ENCODE data around the gene NHP2.

Gene NHP2

GRCh38 chr5:178114325-178115135, 39.2 kb downstream of the NHP2 start:
- DNase-seq (ENCODE audit: low spot score), result no peak

GRCh38 chr5:178113841-178114324, 39.8 kb downstream of the NHP2 start:
- DNase-seq (ENCODE audit: low spot score), result no peak

GRCh38 chr5:178113141-178113787, 40.4 kb downstream of the NHP2 start, which contains the start of gene N4BP3:
Gene N4BP3 (plus strand): TSS chr5:178113532. CDS start chr5:178119584, 6,052 bp downstream.
- DNase-seq (ENCODE audit: low spot score), result peak; percentile 82

GRCh38 chr5:178112545-178112944, 41.1 kb downstream of the NHP2 start:
- no peak for DNase-seq (ENCODE audit: low spot score)

GRCh38 chr5:178111925-178112324, 41.8 kb downstream of the NHP2 start:
- DNase-seq (ENCODE audit: low spot score), result peak; percentile 61

GRCh38 chr5:178110511-178110910, 43.2 kb downstream of the NHP2 start:
- no peak for DNase-seq (ENCODE audit: low spot score)

- DNase-seq (ENCODE audit: low spot score), result no peak
Measured at GRCh38 chr5:178108966-178109365, 44.7 kb downstream of the NHP2 start.

GRCh38 chr5:178108446-178108845, 45.2 kb downstream of the NHP2 start:
- no peak for DNase-seq (ENCODE audit: low spot score)

GRCh38 chr5:178107756-178108310, 45.9 kb downstream of the NHP2 start:
- peak; percentile 24 for DNase-seq (ENCODE audit: low spot score)

- peak; percentile 3 for DNase-seq (ENCODE audit: low spot score)
Measured at GRCh38 chr5:178106556-178107239, 47.0 kb downstream of the NHP2 start.

- no peak for DNase-seq (ENCODE audit: low spot score)
Measured at GRCh38 chr5:178106086-178106485, 47.6 kb downstream of the NHP2 start.

- no peak for DNase-seq (ENCODE audit: low spot score)
Measured at GRCh38 chr5:178104492-178104891, 49.2 kb downstream of the NHP2 start.

GRCh38 chr5:178103612-178104011, 50.1 kb downstream of the NHP2 start:
- DNase-seq (ENCODE audit: low spot score), result no peak
